ENCODE data around the gene ARPC3.
"Not testable (repeated sequence)": the region's sequence is repeated elsewhere in the genome, so short reads cannot be mapped to it uniquely, and the experiment has no call there.

The ARPC3 gene

GRCh38 chr12:110417113-110417512, 33.0 kb downstream of the ARPC3 start:
- not testable (repeated sequence) for DNase-seq (ENCODE audit: low read depth, low spot score)

- DNase-seq (ENCODE audit: low read depth, low spot score): not testable (repeated sequence)
These were observed 40.1 kb downstream of the ARPC3 start for GRCh38 chr12:110410086-110410485.

GRCh38 chr12:110405126-110405662, 44.9 kb downstream of the ARPC3 start:
- DNase-seq (ENCODE audit: low read depth, low spot score): peak; percentile 11

- DNase-seq (ENCODE audit: low read depth, low spot score): peak; percentile 85
These were observed 46.0 kb downstream of the ARPC3 start for GRCh38 chr12:110403976-110404682.

GRCh38 chr12:110403146-110403975, 46.8 kb downstream of the ARPC3 start, which contains the start of gene ANAPC7:
TSS of gene ANAPC7 (minus strand) at chr12:110403708. CDS start at chr12:110403627, 81 bp downstream.
- DNase-seq (ENCODE audit: low read depth, low spot score): peak; percentile 94

All from ELF-1 (cell line).